Measurements from ENCODE around the gene HSPA6. TPM values are rescaled to one million over a fixed set of nuclear protein-coding genes. Genes with fewer than 3 reads are reported as not detected.

The HSPA6 gene
- total RNA-seq, 4 donors from 2014 or later, result 0.55 to 1.2 (median 0.77) TPM; not detected in 1

- no peaks in the 10 kb centered on the region for H3K27me3 ChIP-seq
- H3K27ac ChIP-seq, result no peak overlapping the region
- no peaks in the 10 kb centered on the region for H3K9me3 ChIP-seq
- no peak overlapping the region for H3K4me3 ChIP-seq
- intact Hi-C loops (cut with DNase I; ENCODE audit: low total_unique reads), result no loop called here
- no peak for DNase-seq
- TF ChIP-seq POLR2A (IDR thresholded peaks at IDR 0.05) (no peak), CTCF (IDR thresholded peaks at IDR 0.05) (no peak)
- no peaks in the 10 kb centered on the region for H3K36me3 ChIP-seq
- no peaks in the 10 kb centered on the region for H3K4me1 ChIP-seq
Observed at GRCh38 chr1:161492827-161493226, 31.5 kb upstream of the HSPA6 start.

GRCh38 chr1:161494091-161494735, 30.1 kb upstream of the HSPA6 start:
- Histone ChIP-seq H3K27ac (no peak overlapping the region), H3K4me1 (no peaks in the 10 kb centered on the region), H3K4me3 (no peak overlapping the region), H3K9me3 (no peaks in the 10 kb centered on the region), H3K27me3 (no peaks in the 10 kb centered on the region), H3K36me3 (no peaks in the 10 kb centered on the region)
- intact Hi-C loops (cut with DNase I; ENCODE audit: low total_unique reads), result no loop called here
- TF ChIP-seq POLR2A (IDR thresholded peaks at IDR 0.05) (no peak), CTCF (IDR thresholded peaks at IDR 0.05) (no peak)
- no peak for DNase-seq

GRCh38 chr1:161495490-161495889, 28.9 kb upstream of the HSPA6 start:
- Histone ChIP-seq H3K9me3 (no peaks in the 10 kb centered on the region), H3K27me3 (no peaks in the 10 kb centered on the region), H3K36me3 (no peaks in the 10 kb centered on the region), H3K27ac (no peak overlapping the region), H3K4me3 (no peak overlapping the region), H3K4me1 (no peaks in the 10 kb centered on the region)
- intact Hi-C loops (cut with DNase I; ENCODE audit: low total_unique reads), result no loop called here
- TF ChIP-seq POLR2A (IDR thresholded peaks at IDR 0.05), result no peak
- TF ChIP-seq CTCF (IDR thresholded peaks at IDR 0.05), result no peak
- DNase-seq, result no peak

- intact Hi-C loops (cut with DNase I; ENCODE audit: low total_unique reads), result no loop called here
- DNase-seq, result no peak
- Histone ChIP-seq H3K27me3 (no peaks in the 10 kb centered on the region), H3K36me3 (no peaks in the 10 kb centered on the region), H3K4me3 (no peak overlapping the region), H3K27ac (no peak overlapping the region), H3K9me3 (no peaks in the 10 kb centered on the region), H3K4me1 (no peaks in the 10 kb centered on the region)
- TF ChIP-seq POLR2A (IDR thresholded peaks at IDR 0.05), result no peak
- TF ChIP-seq CTCF (IDR thresholded peaks at IDR 0.05), result no peak
Observed at GRCh38 chr1:161497961-161498360, 26.4 kb upstream of the HSPA6 start.

GRCh38 chr1:161498646-161499045, 25.7 kb upstream of the HSPA6 start:
- H3K4me1 ChIP-seq, result no peaks in the 10 kb centered on the region
- DNase-seq, result no peak
- no peaks in the 10 kb centered on the region for H3K27me3 ChIP-seq
- no peaks in the 10 kb centered on the region for H3K9me3 ChIP-seq
- H3K36me3 ChIP-seq, result no peaks in the 10 kb centered on the region
- no peak overlapping the region for H3K27ac ChIP-seq
- intact Hi-C loops (cut with DNase I; ENCODE audit: low total_unique reads), result no loop called here
- TF ChIP-seq POLR2A (IDR thresholded peaks at IDR 0.05) (no peak), CTCF (IDR thresholded peaks at IDR 0.05) (no peak)
- H3K4me3 ChIP-seq, result no peak overlapping the region
